ENCODE results near the gene ADCY7.

DNA sequence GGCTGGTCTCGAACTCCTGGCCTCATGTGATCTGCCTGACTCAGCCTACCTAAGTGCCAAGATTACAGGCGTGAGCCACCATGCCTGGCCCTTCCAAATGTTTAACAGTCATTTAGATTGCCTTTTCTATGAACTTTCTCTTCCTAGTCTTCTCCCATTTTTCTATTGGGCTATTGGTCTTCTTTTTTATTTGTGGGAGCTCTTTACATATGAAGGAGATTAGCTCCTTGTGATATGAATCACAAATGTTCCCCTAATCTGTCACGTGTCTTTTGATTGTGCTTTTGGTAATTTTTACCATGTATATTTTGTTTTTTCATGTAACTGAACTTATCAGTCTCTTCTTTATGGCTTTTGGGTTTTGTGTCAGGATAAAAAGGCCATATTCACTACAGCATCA is 11.9 kb downstream of the ADCY7 start:
- TF ChIP-seq POLR2A (IDR thresholded peaks at IDR 0.05) (no peak), CTCF (IDR thresholded peaks at IDR 0.05) (no peak)
